Measurements from ENCODE around the gene IDH3B.

IDH3B gene

DNA sequence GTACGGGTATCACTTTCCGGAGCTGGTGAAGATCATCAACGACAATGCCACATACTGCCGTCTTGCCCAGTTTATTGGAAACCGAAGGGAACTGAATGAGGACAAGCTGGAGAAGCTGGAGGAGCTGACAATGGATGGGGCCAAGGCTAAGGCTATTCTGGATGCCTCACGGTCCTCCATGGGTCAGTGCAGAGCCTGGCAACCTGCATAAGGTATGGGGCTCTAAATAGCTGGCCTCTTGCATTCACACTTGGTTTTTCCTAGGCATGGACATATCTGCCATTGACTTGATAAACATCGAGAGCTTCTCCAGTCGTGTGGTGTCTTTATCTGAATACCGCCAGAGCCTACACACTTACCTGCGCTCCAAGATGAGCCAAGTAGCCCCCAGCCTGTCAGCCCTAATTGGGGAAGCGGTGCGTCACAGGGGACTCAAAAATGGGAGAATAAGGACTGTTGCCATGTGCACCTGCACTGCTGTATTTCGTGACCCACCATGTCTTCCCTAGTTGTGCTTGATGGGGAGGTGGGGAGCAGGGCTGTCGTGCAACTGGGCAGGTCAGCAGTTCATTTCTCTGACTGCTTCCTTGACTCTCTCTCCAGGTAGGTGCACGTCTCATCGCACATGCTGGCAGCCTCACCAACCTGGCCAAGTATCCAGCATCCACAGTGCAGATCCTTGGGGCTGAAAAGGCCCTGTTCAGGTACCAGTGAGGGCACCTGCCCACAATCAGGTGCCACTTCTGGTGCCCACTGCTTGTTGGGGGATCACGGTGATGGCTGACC, 8.5 kb downstream of the IDH3B start:
- DNase-seq = no peak

DNA sequence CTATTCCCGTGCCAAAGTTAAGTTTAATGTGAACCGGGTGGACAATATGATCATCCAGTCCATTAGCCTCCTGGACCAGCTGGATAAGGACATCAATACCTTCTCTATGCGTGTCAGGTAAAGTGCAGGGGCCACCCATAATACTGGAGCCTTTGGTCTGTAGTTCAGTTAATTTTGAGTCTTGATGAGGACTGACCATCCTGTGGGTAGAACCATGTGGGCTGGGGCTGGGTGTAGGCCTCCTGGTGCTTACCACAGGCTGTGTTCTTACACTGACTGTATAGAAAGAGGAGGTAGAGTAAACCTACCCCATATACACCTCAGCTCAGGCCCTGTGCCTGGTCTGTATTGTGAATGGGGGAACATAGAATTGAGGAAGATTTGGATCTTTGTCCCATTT, 9.2 kb downstream of the IDH3B start:
- no peak for DNase-seq

DNA sequence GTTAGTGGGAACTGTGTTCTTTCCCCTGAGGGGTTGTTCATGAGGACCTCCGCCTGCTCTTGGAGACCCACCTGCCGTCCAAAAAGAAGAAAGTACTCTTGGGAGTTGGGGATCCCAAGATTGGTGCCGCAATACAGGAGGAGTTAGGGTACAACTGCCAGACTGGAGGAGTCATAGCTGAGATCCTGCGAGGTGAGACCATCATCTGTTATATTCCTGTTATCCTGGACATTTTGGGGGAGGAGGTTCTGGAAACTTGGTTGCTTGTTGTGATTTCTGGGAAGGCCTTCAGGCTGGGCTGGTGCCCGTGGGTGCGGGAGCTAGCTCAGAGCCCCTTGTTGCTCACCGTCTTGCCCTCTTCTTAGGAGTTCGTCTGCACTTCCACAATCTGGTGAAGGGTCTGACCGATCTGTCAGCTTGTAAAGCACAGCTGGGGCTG, 9.6 kb downstream of the IDH3B start:
- no peak for DNase-seq

DNA sequence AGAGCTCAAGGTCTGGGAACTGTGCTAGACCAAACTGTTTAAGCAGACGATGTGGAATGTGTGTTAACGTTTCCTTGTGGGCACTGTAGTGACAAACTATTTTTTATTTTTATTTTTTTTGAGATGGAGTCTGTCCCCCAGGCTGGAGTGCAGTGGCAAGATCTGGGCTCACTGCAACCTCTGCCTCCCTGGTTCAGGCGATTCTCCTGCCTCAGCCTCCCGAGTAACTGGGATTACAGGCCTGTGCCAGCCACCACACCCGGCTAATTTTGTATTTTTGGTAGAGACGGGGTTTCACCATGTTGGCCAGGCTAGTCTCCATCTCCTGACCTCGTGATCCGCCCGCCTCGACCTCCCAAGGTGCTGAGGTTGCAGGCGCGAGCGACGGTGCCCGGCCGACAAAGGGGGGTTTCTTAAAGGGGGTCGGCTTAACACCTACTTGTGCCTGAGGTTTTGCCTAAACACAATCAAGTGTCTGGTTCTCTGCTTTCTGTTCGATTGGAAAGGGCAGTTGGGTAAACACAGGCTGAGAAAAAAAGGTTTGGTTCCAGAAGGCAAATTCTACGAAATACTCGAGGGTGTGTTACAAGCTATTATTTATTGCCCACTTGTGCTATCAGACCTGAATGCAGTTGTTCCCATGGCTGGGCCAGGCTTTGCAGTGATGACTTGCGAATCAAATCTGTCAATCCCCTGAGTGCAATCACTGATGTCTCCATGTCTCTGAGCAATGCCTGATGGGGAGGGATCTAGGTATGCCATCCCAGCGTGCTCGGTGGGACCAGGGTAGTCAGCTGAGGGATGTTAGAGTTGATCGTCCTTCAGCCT, 10.2 kb downstream of the IDH3B start:
- DNase-seq = no peak

DNA sequence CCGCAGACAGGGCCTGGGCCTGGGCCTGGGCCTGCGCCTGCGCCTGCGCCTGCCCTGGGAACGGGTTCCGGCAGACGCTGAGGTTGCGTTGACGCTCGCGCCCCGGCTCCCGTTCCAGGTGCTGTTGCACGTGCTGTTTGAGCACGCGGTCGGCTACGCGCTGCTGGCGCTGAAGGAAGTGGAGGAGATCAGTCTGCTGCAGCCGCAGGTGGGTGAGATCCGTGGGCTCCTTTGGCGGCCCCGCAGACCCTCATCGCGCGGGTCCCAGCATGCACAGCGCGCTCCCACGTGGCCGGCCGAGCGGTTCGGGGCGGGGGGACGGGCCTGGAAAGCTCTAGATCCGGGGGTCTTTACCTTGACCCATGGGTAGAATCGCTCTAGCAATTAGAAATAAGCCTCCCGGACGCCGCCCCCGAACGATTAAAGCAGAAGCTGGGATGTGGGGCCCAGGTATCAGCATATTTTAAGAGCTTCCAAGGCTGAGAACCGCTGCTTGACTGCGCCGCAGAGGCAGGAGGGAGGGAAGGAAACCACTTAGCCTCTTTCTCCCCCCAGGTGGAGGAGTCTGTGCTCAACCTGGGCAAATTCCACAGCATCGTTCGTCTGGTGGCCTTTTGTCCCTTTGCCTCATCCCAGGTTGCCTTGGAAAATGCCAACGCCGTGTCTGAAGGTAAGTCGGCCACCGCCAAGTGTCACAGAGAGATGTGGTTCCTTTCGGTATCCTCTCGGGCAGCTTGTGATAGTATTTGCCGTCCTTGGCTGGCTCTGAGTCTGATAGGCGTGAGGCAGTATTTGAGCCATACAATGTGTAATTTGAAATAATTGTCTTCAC, 11.1 kb downstream of the IDH3B start:
- peak; percentile 10 for DNase-seq

DNA sequence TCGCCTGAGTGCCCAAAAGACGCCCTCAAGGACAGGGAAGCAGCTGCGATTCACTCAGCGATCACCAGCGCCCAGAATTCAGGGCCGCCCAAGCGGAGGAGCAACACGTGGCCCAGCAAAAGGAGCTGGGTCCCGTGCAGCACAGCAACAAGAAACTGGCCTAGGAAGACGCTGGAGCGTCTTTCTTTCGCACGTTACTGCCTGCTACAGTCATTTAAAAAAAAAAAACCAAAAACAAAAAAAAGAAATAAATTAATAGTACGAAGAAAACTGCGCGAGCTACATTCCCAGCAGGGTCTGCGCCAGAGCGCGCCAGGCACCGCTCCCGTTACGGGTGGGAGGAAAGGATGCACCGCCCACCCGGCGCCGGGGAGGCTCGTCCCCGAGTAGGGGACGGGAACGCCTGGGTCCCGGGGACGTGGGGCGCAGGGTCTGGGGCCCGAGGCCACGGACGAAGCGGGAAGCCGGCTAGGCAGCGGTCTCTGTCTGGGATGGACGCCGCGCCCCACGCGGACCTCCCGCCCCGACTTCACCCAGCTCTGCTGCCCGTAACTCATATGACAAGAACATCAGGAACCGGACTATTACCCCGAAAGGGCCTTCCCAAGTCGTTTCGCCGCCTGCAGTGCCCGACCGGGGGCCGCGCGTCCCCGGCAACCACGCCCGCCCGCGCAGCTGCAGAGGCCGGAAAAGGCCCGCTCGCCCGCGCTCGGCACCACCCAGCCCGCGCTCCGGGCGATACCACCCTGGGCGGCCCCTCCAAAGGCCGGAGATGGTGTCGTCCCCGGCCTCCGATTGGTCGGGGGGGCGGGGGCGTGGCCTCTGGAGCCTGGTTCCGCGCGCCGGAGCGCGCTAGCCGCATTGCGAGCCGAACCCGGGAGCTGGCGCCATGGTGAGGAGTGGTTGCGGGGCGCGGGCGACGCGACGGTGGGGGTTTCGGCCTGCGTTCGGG, 12.0 kb downstream of the IDH3B start, which contains the start of gene NOP56:
TSS of gene NOP56 (plus strand) at position 861 of the 952 bp plus-strand sequence. CDS start at position 890, 29 bp downstream.
- peak; percentile 79 for DNase-seq

DNA sequence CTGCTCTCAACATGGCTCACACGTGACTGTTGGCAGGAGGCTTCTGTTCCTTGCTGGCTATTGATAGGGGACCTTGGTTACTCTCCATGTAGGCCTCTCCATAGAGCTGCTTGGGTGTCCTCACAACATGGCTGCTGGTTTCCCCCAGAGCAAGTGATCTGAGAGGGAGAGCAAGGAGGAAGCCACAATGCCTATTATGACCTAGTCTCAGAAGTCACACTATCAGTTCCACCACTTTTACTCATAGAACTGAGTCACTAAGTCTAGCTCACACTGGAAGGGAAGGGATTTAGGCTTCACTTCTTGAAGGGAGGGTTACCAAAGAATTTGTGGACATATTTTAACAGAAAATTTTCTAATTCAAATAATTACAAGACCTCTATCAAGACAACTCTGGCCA, 20.3 kb downstream of the IDH3B start:
- no peak for DNase-seq

DNA sequence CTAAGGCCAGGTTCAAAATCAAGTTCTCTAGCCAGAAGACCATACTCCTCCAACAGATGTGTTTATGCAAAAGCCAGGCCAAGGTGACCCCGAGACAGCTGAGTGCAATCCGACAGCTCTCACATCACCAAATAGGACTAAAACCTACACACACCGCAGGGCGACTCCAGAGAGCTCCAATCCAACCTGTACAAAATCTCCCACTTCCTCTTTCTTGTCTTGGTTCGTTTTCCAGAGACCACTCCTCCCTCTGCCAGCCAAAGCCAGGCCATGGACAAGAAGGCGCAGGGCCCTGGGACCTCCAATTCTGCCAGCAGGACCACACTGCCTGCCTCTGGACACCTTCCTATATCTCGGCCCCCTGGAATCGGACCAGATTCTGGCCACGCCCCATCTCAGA, 23.1 kb downstream of the IDH3B start:
- DNase-seq = no peak

DNA sequence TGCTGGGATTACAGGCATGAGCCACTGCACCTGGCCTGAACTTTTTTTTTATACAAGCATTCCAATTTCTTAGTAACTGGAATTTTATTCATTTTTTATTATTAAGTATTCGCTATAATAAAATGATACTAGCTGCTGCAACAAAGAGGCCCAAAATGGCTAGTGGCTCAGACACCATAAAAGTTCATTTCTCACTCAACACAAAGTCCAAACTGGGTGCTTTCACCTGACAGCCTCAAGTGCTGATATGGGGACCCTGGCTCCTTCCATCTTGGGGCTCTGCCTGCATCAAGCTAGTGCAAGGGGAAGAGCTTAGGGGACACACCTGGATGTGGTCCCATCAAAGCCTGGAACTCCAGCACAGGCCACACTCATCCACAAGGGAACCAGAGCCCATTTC, 23.8 kb downstream of the IDH3B start:
- no peak for DNase-seq

DNA sequence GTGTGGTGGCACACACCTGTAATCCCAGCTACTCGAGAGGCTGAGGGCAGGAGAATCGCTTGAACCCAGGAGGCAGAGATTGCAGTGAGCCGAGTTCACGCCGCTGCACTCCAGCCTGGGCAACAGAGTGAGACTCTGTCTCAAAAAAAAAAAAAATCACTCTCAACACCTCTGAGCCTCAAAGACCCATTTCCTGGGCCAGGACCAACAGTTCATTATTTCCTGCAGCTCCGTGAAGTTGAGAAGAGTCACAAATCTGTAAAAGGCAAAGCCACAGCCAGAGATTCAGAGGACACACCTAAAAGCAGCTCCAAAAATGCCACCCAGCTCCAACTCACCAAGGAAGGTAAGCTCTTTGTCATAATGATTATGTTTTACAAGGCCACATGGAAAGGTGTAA, 26.8 kb downstream of the IDH3B start:
- no peak for DNase-seq

DNA sequence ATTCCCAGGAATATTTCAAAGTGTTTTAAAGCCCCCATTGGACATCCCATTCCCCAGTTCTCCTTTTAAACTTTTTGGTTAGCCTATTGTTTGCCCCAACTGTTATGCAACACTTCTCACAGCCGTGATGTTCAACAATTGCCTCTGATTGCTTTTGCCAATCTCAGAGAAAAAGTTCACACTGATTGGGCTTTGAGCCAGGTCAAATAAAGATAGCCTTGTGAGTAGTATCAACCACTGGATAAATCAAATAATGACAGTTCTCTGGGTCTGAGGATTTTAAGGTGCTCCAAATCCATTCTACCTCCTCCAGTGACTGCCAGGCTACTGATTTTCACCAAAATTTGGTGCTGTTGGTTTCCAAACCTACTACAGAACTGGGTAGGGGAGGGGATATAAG, 30.6 kb downstream of the IDH3B start:
- no peak for DNase-seq

DNA sequence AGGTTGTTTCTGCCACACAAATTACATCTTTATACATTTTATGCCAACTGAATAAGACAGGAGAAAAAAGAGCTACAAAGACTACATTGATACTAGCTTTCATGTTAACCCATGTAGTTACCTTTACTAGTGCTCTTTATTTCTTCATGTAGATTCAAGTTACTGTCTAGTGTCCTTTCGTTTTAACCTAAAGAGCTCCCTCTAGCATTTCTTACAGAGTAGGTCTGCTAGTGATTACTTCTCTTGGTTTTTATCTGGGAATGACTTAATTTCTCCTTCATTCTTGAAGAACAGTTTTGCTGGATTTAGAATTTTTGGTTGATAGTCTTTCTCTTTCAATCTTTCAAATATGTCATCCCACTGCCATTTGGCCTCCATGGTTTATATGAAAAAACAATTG, 32.8 kb downstream of the IDH3B start:
- no peak for DNase-seq

DNA sequence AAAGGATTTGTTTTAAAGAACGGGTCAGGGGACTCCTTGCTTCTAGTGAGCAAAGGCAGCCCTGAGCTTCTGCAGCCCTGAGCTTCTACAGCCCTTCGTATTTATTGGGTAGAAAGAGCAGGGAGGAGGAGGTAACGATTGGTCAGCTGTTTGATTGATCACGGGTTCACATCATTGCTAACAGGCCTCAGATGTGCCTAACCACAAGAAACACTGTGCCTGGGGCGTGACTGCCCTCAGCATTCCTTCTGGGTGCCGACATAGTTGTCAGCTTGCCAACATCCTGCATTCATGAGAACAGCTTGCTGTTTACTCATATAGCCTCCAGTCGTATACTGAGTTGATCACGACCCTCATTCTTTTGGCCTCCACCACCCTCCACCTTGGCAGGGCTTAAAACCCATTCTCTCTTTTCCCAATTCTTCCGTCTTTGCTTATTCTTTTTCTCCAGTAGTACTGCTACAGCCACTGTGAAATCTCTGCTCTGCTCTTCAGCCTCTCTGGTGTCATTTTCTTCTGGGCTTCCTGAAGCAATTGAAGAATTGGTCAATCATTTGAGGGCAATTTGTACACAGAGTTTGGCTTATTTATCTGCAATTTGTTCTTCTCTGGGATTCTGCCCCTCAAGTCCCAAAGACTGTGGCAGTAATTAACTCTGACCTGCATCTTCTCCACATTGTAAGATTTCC, 37.0 kb downstream of the IDH3B start:
- no peak for DNase-seq

DNA sequence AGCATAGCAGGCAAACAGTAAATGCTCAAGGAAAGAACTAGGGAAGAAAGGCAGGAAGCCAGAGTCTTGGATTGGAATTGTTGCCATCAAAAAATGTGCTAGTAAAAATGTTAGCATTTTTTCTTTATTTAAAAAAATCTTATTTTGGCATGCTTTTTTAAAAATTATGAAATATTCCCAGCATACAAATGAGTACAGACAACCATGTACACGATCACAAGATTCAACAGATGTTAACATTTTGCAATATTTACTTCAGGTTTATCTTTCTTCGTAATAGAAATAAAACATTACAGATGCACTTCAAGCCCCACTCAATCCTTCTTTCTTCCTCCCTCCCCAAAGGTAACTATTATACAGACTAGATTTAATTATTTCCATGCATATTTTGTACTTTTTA, 39.0 kb downstream of the IDH3B start:
- DNase-seq = no peak

DNA sequence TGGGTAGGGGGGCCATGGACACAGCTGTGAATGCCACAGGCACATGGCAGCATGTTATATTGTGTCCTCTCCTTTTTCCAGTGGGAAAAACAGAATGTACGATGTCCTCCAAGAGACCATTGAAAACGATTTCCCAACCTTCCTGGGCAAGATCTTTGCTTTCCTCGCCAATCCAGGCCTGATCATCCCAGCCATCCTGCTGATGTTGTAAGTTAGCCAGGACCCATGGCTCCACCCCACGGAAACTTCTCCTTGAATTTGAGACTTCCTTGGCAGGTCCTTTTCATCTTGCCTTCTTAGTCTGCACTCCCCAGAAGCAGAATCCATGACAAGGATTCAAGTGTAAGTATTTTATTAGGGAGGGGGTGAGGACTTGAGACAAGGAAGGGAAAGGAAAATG, 39.8 kb downstream of the IDH3B start:
- DNase-seq = no peak

DNA sequence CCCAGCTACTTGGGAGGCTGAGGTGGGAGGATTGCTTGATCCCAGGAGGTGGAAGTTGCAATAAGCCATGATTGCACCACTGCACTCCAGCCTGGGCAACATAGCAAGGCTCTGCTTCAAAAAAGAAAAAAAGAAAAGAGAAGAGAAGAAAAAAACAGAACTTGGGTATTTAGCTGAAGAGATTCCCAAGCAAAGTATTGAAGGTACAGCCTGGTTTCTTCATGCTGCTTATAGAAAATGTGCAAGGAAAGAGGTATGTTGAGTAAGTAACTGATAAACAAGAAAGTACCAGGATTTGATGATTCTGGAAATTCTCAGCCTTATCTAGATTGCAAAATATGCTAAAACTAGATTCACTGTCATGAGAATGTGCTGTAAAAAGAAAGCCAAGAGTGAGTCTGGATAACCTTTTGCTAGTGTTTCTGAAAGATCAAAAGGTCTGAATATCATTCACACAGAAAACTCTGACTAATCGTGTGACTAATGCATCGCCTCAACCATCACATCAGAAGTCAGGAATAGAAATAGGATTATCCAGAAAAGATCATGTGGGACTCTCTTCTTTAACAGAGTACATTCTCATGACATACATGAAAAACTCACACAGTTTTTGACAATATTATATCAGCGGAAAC, 43.9 kb downstream of the IDH3B start:
- DNase-seq = no peak

DNA sequence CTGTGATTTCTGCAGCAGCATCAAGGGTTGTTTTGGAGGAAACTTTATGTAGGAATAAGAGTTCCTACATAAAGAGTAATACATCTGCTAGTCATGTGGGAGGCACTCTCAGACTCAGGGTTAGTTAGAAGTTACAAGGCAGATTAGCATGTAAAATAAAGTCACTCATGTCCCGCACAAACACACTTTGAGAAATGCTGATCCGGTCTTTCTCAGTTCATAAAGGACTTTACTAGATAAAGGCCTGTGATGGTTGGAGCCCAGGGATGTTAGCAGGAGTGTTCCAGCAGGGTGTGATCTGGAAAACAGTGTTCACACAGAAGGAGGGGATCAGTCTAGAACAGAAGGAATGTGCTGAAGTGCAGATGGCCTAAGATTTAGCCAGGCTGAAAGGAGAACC, 44.7 kb downstream of the IDH3B start:
- no peak for DNase-seq

DNA sequence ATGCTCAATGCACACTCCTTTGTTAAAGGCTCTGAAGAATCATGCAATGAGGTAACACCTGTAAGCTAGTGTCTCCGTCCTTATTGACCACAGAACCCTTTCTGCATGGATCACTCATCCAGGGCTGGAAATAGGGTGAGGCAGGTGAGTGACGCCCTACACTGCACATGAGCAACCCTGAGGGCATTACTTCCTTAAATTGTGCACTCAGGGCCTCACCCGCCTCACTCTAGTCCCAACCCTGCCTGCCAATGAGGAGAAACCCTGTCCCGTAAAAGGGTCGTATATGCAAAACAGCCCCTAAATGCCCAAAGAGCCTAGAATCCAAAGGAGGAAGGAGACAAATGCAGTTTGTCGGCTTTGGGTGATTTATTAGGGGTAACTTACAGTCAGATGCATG, 45.2 kb downstream of the IDH3B start:
- DNase-seq = no peak

DNA sequence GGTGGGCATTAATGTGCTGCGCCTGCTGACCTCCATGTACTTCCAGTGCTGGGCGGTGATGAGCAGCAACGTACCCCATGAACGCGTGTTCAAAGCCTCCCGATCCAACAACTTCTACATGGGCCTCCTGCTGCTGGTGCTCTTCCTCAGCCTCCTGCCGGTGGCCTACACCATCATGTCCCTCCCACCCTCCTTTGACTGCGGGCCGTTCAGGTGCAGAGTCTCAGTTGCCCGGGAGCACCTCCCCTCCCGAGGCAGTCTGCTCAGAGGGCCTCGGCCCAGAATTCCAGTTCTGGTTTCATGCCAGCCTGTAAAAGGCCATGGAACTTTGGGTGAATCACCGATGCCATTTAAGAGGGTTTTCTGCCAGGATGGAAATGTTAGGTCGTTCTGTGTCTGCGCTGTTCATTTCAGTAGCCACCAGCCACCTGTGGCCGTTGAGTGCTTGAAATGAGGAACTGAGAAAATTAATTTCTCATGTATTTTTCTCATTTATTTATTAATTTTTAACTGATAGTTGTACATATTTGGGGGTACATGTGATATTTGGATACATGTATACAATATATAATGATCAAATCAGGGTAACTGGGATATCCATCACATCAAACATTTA, 46.8 kb downstream of the IDH3B start:
- no peak for DNase-seq

DNA sequence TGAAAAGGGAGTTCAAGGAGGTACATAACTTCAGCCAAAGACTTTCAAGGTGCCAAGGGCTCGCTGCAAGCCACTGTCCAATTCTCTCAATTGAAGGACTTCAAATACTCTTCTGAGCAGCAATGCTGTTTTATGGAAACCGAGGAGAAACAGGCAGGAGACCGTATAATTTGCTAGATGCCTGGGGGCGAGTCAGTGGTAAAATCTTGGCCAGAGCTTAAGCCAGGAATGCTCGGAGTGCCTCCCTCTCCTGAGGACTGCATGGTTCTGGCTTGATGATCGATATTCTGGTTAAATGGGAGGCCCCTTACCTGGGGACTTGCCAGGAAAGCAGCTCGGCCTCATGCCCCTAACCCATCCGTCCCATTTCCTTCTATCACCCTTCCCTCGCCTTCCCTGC, 47.4 kb downstream of the IDH3B start:
- DNase-seq = no peak

DNA sequence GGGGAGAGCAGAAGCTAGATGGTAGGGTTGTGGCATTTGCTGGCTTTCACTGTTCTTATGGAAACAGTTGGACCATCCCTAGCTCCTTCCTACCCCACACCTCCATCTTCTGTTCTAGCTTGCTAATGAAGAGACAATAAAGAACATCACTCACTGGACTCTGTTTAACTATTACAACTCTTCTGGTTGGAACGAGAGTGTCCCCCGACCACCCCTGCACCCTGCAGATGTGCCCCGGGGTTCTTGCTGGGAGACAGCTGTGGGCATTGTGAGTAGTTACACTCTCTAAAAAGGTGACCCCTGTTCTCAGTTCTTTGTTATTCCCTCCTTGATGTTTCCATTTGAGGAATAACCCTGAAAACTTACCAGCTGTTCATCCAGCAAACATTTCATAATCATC, 51.9 kb downstream of the IDH3B start:
- DNase-seq = no peak
